ENCODE measurements around the gene MAP2K5.
"Not testable (repeated sequence)": the region's sequence is repeated elsewhere in the genome, so short reads cannot be mapped to it uniquely, and the experiment has no call there.

MAP2K5 gene

DNA sequence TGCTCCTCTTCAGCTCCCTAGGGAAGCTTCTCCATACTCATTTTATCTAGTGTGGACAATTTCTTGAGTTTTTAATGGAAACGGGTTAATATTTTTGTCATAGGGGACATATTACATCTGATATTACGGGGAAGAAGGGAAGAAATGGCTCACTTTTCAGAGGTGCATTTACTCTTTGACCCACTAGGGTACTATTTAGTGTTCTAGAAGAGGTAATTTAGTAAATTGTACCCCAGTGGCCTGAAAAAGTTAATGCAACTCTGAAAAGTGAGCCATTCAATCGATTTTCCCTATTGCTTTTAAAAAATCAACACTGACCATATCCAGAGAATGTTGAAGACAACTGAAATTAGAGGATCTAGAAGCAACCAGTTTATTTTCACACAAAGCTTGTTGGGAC, 71.2 kb downstream of the MAP2K5 start:
- no peak overlapping the region for H3K4me2 ChIP-seq (ENCODE audit: low read length)
- no peaks in the 10 kb centered on the region for H3K4me1 ChIP-seq (ENCODE audit: low read length)
- no peaks in the 10 kb centered on the region for H3K9me3 ChIP-seq (ENCODE audit: insufficient read depth, low read length)
- H3K79me2 ChIP-seq (ENCODE audit: low read length) = no peaks in the 10 kb centered on the region
- H3K36me3 ChIP-seq (replicated peaks; ENCODE audit: low read depth, low read length) = no peaks in the 10 kb centered on the region
- no peak overlapping the region for H2AFZ ChIP-seq (ENCODE audit: low read depth, low read length)
- no peak overlapping the region for H3K27ac ChIP-seq (ENCODE audit: low read length)
- H3K27me3 ChIP-seq (ENCODE audit: low read depth, low read length) = no peaks in the 10 kb centered on the region
- no peak overlapping the region for H3K4me3 ChIP-seq (ENCODE audit: low read length)
- no peak overlapping the region for H3K9ac ChIP-seq (ENCODE audit: low read length)
- H4K20me1 ChIP-seq (ENCODE audit: insufficient read depth, low read length) = no peaks in the 10 kb centered on the region
- TF ChIP-seq, protein P1, sequence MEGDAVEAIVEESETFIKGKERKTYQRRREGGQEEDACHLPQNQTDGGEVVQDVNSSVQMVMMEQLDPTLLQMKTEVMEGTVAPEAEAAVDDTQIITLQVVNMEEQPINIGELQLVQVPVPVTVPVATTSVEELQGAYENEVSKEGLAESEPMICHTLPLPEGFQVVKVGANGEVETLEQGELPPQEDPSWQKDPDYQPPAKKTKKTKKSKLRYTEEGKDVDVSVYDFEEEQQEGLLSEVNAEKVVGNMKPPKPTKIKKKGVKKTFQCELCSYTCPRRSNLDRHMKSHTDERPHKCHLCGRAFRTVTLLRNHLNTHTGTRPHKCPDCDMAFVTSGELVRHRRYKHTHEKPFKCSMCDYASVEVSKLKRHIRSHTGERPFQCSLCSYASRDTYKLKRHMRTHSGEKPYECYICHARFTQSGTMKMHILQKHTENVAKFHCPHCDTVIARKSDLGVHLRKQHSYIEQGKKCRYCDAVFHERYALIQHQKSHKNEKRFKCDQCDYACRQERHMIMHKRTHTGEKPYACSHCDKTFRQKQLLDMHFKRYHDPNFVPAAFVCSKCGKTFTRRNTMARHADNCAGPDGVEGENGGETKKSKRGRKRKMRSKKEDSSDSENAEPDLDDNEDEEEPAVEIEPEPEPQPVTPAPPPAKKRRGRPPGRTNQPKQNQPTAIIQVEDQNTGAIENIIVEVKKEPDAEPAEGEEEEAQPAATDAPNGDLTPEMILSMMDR (IDR thresholded peaks at IDR 0.05; ENCODE audit: low read depth, low read length) = no peak
- no peak for TF ChIP-seq EZH2phosphoT487 (IDR thresholded peaks at IDR 0.05; ENCODE audit: low read depth)

DNA sequence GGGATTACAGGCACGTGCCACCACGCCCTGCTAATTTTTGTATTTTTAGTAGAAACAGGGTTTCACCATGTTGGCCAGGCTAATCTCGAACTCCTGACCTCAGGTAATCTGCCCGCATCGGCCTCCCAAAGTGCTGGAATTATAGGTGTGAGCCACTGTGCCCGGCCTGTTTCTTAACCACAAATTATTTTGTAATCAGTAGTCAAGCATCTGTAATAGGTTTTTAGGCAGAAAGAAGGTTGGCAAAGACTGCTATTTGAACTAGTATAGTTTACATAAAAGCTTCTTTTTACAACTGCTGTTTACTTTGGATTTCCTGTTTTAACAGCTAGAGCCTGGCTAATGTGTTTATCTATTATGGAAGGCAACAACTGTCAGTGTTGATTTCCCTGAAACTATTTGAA, 72.6 kb downstream of the MAP2K5 start:
- H2AFZ ChIP-seq (ENCODE audit: low read depth, low read length); H3K4me2 ChIP-seq (ENCODE audit: low read length); H3K4me1 ChIP-seq (ENCODE audit: low read length); H3K79me2 ChIP-seq (ENCODE audit: low read length); H3K27me3 ChIP-seq (ENCODE audit: low read depth, low read length); H3K9ac ChIP-seq (ENCODE audit: low read length); H3K27ac ChIP-seq (ENCODE audit: low read length); H4K20me1 ChIP-seq (ENCODE audit: insufficient read depth, low read length); H3K36me3 ChIP-seq (replicated peaks; ENCODE audit: low read depth, low read length); H3K9me3 ChIP-seq (ENCODE audit: insufficient read depth, low read length); H3K4me3 ChIP-seq (ENCODE audit: low read length): not testable (repeated sequence)

DNA sequence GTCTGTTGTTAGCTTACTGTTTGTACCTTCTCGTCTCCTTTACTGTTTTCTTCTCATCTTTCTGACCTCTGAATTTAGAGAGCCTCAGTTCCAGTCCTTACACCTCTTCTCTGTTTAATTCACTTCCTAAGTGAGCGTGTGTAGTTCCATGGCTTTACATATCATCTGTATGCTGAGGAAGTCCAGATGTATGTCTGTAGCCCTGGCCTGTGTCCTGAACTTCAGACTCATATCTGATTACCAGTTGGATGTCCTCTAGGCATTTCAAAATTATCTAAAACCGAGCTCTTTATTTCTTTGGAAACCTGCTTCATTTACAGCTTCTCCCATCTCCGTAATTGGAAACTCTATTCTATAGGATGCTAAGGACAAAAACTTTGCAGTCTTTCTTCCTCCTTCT, 75.8 kb downstream of the MAP2K5 start:
- no peaks in the 10 kb centered on the region for H3K9me3 ChIP-seq (ENCODE audit: insufficient read depth, low read length)
- no peaks in the 10 kb centered on the region for H4K20me1 ChIP-seq (ENCODE audit: insufficient read depth, low read length)
- H3K9ac ChIP-seq (ENCODE audit: low read length) = no peak overlapping the region
- no peaks in the 10 kb centered on the region for H3K4me1 ChIP-seq (ENCODE audit: low read length)
- H2AFZ ChIP-seq (ENCODE audit: low read depth, low read length) = no peak overlapping the region
- TF ChIP-seq EZH2phosphoT487 (IDR thresholded peaks at IDR 0.05; ENCODE audit: low read depth) = no peak
- TF ChIP-seq, protein P1 (IDR thresholded peaks at IDR 0.05; ENCODE audit: low read depth, low read length) = no peak
- no peak overlapping the region for H3K4me2 ChIP-seq (ENCODE audit: low read length)
- no peak overlapping the region for H3K27ac ChIP-seq (ENCODE audit: low read length)
- H3K4me3 ChIP-seq (ENCODE audit: low read length) = no peak overlapping the region
- H3K36me3 ChIP-seq (replicated peaks; ENCODE audit: low read depth, low read length) = no peaks in the 10 kb centered on the region
- H3K79me2 ChIP-seq (ENCODE audit: low read length) = no peaks in the 10 kb centered on the region
- no peaks in the 10 kb centered on the region for H3K27me3 ChIP-seq (ENCODE audit: low read depth, low read length)

DNA sequence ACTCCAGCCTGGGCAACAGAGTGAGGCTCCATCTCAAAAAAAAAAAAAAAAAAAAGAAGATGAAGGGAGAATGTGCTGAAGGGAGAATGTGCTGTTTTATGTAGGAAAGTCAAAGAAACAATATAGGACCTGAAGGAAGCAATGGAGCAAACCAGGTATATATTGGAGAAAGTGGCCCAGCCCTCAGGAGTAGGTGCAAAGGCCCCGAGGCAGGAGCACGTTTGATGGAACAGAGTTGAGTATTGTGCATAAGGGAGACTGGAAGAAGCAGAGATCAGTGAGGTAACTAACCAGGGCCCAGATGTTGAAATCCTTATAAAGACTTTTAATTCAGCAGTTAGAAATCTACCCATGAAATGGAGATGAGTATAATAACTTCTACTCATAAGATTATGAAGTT, 79.6 kb downstream of the MAP2K5 start:
- Histone ChIP-seq H3K27me3 (ENCODE audit: low read depth, low read length) (no peaks in the 10 kb centered on the region), H4K20me1 (ENCODE audit: insufficient read depth, low read length) (no peaks in the 10 kb centered on the region), H3K27ac (ENCODE audit: low read length) (no peak overlapping the region), H3K9me3 (ENCODE audit: insufficient read depth, low read length) (no peaks in the 10 kb centered on the region), H3K4me2 (ENCODE audit: low read length) (no peak overlapping the region), H3K79me2 (ENCODE audit: low read length) (no peaks in the 10 kb centered on the region), H2AFZ (ENCODE audit: low read depth, low read length) (no peak overlapping the region), H3K4me1 (ENCODE audit: low read length) (no peaks in the 10 kb centered on the region), H3K36me3 (replicated peaks; ENCODE audit: low read depth, low read length) (no peaks in the 10 kb centered on the region), H3K4me3 (ENCODE audit: low read length) (no peak overlapping the region), H3K9ac (ENCODE audit: low read length) (no peak overlapping the region)
- TF ChIP-seq, protein P1 (IDR thresholded peaks at IDR 0.05; ENCODE audit: low read depth, low read length) = no peak
- TF ChIP-seq EZH2phosphoT487 (IDR thresholded peaks at IDR 0.05; ENCODE audit: low read depth) = no peak

DNA sequence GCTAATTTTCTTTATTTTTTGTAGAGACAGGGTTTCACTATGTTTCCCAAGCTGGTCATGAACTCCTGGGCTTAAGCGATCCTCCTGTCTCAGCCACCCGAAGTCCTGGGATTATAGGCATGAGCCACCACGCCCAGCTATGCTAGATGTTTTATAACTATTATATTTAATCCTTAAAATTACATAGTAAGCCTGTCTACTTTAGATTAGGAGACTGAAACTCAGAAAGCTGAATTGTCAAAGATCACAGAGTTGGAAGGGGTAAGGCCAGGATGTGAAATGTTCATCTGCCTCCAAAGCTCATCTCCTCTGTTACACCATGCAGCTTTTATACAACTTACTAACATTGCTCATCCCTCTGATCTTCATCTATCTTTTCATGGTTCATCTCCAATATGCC, 89.8 kb downstream of the MAP2K5 start:
- Histone ChIP-seq H3K36me3 (replicated peaks; ENCODE audit: low read depth, low read length) (no peaks in the 10 kb centered on the region), H3K4me2 (ENCODE audit: low read length) (no peak overlapping the region), H3K79me2 (ENCODE audit: low read length) (no peaks in the 10 kb centered on the region), H3K27me3 (ENCODE audit: low read depth, low read length) (no peaks in the 10 kb centered on the region), H3K9ac (ENCODE audit: low read length) (no peak overlapping the region), H3K4me3 (ENCODE audit: low read length) (no peak overlapping the region), H3K27ac (ENCODE audit: low read length) (no peak overlapping the region), H3K4me1 (ENCODE audit: low read length) (no peaks in the 10 kb centered on the region), H2AFZ (ENCODE audit: low read depth, low read length) (no peak overlapping the region), H4K20me1 (ENCODE audit: insufficient read depth, low read length) (no peaks in the 10 kb centered on the region), H3K9me3 (ENCODE audit: insufficient read depth, low read length) (no peaks in the 10 kb centered on the region)
- TF ChIP-seq, protein P1 (IDR thresholded peaks at IDR 0.05; ENCODE audit: low read depth, low read length) = no peak
- TF ChIP-seq EZH2phosphoT487 (IDR thresholded peaks at IDR 0.05; ENCODE audit: low read depth) = no peak

DNA sequence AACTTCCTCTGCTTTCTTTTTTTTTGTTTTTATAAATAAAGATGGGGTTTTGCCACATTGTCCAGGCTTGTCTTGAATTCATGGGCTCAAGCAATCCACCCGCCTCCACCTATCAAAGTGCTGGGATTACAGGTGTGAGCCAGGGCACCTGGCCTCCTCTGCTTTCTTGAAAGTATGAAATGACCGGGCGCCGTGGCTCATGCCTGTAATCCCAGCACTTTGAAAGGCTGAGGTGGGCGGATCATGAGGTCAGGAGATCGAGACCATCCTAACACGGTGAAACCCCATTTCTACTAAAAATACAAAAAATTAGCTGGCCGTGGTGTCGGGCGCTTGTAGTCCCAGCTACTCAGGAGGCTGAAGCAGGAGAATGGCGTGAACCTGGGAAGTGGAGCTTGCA, 93.4 kb downstream of the MAP2K5 start:
- not testable (repeated sequence) for H2AFZ ChIP-seq (ENCODE audit: low read depth, low read length); H3K27ac ChIP-seq (ENCODE audit: low read length); H3K4me2 ChIP-seq (ENCODE audit: low read length)

More for the DNA sequence above, 93.4 kb downstream of the MAP2K5 start:
- not testable (repeated sequence) for H3K9me3 ChIP-seq (ENCODE audit: insufficient read depth, low read length); H3K36me3 ChIP-seq (replicated peaks; ENCODE audit: low read depth, low read length); H3K4me3 ChIP-seq (ENCODE audit: low read length); H3K4me1 ChIP-seq (ENCODE audit: low read length); H3K79me2 ChIP-seq (ENCODE audit: low read length); H4K20me1 ChIP-seq (ENCODE audit: insufficient read depth, low read length); H3K27me3 ChIP-seq (ENCODE audit: low read depth, low read length); H3K9ac ChIP-seq (ENCODE audit: low read length)

Measured in OCI-LY3 (cell line).